HG02763 (cell line): Measurements from ENCODE around the gene LGR6.

Experiments
- ATAC-seq: cut with Tn5 transposase; IDR thresholded peaks from one replicate; pipeline ENCODE4 v1.9.1; 2021; ENCODE audit warnings: mild to moderate bottlenecking, moderate library complexity; ENCODE audit not compliant: unreplicated experiment

LGR6 gene

DNA sequence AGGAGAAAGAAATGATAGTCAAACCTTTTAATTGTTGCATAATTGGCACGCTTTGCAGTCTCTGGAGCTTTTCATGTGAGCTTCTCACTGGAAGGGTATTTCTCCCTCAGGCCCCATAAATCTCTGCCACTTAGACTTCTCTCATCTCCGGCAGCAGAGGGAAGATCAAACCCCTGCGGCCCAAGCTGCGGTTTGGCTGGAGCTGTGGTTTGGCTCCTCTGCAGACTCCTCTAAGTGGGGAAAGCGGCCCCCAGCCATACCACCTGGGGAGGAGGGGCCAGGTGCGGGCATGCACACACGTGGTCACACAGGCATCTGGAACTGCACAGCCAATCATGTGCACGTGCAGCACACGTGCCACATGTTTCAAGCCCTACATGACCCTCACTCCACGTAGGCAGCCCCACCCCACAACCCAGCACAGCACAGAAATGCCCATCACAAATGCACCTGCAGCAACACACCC, 89.8 kb downstream of the LGR6 start:
- ATAC-seq: no peak

DNA sequence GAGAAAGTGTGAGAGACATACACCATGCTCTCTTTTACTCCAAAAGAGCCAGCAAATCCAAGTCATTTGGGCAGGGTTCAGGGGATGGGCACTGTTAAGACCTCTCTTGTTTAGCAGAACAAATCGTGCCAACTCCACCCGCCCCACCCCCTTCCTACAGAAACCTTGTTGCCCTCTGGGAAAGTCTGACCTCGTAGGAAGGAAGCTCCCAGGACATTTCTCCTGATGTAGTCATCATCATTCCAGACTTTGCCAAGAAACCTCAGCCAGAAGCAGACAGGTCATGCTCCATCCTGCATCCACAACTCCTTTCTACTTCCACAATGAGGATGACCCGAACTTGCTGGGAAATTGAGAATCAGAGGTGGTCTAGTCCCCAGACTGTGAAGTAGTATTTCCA, 90.4 kb downstream of the LGR6 start:
- ATAC-seq: no peak

DNA sequence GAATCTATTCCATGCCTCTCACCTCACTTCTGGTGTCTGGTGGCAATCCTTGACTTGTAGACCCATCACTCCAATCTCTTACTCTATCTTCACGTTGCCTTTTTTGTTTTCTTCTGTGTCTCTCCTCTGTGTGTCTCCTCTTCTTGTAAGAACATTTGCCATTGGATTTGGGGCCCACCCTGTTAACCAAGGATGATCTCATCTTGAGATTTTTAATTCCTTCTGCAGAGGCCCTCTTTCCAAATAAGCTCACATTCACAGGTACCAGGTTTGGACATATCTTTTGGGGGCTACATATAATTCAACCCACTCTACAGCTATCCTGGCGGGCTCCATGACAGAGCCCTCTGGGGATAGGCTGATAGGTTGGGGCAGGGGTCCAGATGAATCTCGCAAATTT, 92.3 kb downstream of the LGR6 start:
- no peak for ATAC-seq

DNA sequence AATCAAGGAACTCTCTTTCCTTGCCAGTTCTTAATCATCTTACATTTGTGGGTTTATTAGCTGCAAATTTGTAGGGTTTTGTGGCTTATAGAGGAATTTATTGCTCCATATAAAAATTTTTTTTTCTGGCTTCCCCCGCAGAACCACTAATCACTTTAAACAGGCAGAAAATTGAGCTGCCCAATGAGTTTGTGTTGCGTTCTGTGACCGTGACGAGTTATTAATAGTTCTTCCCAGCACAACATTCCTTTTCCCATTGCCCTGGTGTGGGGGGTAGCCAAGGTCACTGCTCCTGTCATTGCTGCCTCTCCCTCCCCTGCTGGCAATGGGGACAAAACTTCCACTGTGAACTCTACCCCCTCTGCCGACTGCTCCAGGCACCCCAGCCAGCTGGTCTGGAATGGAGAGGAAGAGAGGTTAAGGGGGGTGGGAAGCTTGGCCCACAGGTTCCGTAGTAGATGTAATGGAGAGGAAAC, 93.1 kb downstream of the LGR6 start:
- no peak for ATAC-seq

DNA sequence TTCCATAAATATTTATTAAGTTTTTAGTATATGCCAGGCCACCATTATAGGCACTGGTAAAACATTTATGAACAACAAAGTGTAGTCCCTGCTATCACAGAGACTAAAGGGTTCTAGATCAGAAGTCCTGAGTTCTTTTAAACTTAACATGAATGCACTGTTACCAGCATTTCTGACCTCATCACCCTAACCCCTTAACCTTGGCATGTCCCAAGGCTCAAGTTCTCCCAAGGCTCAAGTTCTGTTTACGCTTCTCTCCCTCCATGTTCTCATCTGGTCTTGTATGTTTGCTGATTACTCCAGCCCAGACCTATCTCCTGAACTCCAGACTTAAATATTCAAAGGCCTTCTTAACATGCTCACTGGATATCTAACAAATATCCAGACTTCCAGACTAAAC, 93.6 kb downstream of the LGR6 start:
- ATAC-seq: no peak

DNA sequence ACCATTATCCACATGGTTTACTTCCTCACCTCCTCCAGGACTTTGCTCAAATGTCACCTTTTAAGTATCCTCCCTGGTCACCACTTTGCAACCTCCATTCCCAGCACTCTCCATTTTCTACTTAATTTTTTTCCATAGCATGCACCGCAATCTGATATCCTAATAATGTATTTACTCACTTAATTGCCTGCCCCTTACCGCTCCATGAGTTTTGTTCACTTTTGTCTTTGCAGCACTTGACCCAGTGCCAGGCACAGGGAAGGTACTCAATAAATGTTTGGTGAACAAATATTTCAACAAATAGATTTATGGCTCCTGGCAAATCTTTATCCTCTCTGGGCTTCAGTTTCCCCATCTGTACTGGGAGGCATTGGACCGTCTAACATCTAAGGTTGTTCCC, 94.6 kb downstream of the LGR6 start:
- no peak for ATAC-seq

DNA sequence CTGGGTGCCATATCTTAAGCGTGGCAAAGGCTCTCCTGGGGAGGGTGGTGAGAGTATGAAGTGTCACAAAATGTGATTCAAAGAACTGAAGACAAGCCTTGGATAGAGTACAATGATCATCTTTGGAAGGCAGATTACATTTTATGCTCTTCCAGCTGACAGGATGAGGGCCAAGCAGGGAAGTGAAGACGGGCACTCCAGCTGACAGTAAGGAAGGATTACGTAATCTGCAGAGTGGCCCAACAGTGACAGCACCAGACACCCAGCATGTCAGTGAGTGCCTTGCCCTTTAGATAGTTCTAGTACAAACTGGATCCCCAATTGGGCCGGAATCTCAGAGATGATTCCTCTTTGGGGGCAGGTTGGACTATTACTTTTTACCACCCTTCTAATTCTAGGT, 95.4 kb downstream of the LGR6 start:
- ATAC-seq: no peak

DNA sequence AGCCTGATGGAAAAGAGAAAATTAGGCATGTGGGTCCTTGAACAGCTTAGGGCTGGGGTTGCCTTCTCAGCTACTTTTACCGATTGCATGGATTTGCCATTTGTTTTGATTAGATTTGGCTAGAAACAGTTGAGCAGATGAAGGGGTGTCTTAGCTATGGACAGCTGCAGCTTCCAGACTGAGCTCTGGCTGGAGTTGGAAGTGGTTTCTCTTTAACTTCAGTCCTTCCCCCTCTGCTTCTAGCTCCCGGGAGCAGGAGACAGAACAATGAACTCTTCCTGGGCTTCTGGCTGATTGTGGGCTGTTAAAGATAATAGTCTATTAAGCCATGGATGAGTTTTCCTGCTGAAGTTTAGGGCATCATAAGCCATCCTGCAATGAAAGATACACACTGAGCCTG, 97.4 kb downstream of the LGR6 start:
- no peak for ATAC-seq

DNA sequence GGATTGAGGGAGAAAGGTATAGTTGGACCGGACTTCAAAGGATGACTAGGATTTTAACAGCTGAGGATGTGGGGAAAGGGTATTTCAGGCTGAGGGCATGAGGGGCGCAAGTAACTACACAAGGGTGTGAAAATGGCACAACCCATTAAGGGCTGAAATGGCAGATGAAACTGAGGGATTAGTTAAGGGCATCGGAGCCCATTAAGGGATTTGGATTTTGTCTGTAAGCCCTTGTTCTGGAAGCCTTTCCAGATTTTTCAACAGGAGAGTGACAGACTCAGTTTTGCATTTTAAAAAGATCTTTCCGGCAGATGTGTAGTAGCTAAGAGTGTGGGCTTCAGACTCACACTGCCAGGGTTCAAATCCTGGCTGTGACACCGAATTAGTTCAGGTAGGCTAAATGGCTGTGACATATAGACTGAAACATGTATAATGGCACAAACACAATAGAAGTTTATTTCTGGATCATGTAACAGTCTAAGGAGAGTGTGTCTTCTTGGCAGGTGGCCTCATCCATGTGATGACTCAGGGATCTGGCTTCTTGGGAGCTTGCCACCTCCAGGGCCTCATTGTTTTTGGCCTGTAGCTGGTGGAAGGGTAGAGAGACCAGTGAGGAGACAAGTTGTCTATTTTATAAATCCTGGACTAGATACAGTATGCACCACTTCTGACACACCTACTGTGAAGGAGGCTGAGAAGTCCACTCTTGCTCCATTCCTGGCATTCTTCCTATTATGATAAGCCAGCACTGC, 98.5 kb downstream of the LGR6 start:
- ATAC-seq: no peak

DNA sequence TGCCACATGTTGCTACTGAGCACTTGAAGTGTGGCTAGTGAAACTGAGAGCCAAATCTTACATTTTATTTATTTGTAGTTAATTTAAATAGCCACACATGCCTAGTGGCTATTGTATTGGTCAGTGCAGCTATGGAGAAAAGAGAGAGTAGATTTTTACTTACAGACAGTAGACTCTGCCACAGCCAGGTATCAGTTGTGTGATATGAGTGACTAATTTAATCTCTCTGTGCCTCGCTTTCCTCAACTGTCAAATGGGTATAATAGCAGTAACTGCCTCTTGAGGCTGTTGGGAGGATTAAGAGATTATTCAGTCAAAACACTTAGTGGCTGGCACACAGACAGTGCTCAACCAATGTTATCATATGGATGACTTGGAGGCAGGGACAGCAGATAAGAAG, 99.2 kb downstream of the LGR6 start:
- ATAC-seq: no peak

DNA sequence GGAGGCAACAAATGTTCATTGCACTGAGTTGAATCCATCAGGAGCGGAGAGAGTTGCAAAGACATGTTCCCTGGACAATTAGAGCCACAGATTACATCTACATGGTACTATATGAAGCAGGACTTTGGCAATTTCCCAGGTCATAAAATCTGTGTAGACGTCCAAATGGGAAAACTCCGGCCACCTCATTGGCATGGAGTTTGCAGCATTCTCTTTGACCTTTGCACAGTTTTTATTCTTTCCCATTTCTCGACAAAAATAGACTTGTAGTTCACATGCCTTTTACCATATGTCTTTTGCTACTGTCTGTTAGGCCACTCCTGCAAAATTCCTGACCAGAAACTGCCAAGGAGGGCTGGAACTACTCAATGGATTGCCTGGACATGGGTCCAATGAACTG, 100.0 kb downstream of the LGR6 start:
- no peak for ATAC-seq

DNA sequence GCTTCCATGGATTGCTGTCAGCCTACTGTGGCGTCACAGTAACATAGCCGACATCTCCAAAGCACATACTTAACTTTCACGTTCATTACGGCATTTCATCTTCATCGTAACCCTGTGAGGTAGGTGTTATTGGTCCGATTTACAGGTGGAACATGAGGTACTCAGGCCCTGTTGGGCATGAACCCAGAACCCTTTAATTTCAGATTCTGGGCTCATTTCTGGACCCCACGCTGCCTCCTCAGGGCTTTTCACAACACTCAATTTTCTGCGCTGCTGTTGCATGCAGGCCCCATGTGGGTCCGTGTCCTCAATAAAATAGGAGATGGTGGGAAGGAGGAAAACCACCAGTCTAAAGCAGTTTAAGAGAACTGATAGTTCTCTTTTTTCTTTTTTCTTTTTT, 108.6 kb downstream of the LGR6 start:
- no peak for ATAC-seq

DNA sequence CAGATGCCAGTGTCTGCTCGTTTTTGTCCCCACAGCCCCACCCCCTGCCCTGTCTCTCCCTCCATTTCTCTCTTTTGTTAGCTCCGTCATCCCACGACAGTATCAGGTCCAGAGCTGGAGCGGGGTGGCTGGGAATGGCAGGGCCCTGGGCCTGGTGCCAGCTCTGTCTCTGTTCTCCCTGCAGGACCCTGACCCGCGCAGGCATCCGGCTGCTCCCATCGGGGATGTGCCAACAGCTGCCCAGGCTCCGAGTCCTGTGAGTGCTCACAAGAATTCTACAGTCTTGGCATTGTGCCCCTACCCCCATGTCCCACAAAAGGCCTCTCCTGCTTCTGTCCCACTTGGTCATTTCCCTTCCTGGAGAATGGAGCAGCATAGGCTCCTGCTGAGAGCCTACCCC, 110.8 kb downstream of the LGR6 start:
- no peak for ATAC-seq

DNA sequence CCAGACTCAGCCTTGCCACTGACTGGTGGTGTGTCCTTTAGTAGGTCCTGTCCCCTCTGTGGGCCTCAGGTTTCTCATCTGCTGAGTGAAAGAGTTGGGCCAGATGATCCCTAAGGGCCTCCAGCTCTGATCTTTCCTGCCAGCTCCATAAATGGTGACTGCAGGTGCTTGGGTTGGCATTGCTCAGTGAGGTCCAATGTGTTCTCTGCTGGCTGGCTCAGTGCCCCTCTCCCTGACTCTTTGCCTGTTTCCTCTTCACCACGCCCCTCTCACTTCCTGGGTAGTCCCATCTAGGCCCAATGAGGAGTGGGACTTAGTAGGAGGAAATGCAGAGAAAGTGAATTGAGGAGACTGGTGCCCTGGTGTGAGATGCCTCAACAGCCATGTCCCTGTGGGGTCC, 111.6 kb downstream of the LGR6 start:
- ATAC-seq: no peak

DNA sequence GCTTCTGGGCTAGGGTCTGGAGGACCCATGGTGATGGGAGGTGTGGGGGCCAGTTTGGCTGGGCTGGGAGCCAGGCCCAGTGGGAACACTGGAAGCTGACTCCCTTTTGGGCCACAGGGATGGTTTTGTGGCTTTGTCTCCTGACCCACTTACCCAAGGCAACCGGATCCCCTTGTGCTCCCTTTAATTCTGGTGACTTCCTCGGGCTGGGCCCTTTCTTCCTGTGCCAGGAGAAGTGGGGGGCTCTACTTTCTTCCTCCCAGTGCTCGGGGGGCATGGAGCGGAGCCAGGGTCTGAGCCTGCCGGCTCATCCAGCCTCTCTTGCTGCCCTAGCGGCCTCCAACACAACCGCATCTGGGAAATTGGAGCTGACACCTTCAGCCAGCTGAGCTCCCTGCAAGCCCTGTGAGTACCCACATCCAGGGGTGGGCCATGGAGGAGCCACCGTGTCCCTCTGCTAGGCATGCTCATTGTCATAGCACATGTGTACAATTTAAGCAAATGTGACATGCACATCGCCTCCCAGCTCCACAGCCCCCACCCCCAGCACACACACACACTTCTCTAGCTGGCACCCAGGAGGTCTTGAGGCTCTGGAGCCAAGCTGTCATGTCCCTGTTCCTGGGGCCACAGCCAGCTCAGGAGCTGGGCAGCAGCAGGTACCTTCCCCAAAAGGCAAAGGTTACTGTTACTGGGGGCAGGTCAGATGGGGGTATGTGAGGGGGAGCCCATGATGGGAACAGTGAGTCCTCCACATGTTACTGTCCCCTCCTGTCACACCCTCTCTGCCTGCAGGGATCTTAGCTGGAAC, 113.1 kb downstream of the LGR6 start:
- no peak for ATAC-seq

DNA sequence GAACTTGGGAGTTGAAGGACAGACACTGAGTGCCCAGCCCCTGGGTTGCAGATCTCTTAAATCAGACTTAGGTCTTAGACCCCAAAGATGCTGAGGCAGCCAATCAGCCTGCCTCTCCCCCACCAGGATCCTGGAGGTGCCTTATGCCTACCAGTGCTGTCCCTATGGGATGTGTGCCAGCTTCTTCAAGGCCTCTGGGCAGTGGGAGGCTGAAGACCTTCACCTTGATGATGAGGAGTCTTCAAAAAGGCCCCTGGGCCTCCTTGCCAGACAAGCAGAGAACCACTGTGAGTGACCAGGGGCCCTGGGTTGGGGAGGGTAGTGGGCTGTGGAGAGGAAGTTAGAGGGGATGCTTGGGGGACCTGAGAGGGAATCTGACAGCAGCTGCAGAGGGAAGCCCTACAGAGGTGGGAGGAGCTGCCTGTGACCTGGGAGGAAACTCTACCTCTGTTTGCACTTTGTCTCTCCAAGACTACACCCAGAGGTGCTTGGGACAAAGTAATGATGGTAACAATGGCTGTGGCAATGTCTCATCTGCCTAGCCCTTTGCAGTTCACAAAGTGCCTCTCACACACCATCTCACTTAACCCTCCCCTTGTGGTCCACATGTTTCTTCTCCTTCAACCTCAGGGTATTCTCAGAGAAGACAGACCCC, 116.6 kb downstream of the LGR6 start:
- ATAC-seq: no peak

DNA sequence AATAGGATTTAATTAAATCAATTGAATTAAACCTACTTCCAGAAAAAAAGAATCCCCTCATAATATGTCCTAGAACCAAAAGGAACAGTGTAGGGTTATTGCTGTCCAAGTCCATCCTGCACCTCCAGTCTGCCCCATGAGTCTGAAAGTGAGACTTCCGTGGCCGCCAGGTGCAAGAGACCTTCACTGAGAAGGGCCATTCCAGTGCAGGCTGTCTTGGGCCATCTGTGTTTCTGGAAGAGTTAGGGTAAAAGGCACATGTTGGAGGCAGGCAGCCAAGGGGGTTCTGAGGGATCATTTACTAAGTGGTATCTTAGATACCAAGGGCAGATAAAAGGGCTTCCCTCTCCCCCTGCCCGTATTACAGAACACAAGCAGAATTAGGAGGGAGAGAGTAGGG, 117.1 kb downstream of the LGR6 start:
- ATAC-seq: no peak

DNA sequence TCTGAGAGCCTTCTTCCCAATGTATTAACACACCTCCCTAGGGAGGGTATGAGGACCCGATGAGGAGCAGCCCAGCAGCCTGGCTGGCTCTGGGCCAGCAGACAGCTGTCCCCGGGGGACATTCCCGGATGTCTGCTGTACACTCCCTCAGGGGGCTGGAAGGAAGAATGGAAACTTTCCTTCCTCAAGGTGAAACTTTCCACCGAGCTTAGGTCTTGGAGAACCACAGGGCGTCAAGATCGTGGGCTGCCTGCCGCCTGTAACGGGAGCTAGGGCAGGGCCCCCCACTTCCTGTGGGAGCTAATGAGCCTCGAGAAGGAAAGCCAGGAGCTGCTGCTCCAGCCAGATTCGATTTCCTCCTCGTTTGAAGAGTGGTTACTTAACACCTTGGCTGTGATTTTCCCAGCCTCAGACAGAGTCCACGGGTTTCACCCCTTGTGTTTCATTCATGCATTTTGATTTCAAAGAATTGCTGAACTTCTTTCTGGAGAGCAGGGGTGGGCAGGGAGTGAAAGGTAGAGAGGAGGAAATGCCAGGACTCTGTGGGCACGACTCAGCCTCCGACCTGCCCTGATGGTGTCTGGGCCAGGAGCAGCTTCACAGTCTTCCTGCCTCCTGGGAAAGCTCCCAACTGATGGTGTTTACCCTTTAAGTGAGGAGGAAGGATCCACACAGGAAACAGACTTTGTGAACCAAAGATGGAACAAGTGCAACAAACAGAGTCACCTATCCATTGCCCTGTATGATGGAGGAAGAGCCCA, 118.5 kb downstream of the LGR6 start:
- ATAC-seq: no peak

DNA sequence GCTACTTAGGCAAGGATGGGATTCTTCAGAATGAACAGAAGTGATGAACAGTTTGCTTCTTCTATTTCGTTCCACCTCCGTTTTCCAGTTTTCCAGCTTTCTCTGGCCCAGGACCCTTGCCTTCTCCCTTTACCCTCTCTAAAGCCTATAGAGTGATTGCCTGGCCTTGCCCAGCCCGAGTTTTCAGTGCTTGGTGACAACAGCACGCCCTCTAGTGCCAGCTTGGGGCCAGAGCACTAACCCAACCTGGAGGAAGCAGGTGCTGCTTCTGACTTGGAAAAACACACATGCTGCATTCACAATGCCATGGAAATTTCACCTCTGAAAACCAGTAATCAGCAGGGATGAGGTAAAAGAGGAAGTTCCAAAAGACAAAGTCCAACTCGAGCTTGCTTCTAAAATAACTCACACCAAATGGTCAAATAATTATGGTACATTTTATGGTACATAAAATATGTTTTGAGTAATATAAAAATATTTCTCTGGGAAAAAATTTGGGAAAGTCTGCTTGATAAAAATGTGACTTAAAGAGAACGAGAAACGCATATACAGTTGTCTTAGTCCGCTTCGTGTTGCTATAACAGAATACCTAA, 122.1 kb downstream of the LGR6 start:
- no peak for ATAC-seq

DNA sequence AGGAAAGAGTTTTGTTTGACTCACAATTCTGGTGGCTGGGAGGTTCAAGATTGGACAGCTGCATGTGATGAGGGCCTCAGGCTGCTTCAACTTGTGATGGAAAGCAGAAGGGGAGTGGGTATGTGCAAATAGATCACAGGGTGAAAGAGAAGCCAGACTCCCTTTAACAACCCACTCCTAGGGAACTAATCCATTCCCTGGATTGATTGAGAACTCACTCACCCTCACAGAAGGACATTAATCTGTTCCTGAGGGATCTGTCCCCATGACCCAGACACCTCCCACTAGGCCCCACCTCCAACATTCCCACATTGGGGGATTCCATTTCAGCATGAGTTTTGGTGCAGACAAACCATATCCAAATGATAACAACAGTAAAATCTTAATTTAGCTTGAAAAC, 122.6 kb downstream of the LGR6 start:
- ATAC-seq: no peak
